C4-2B (cell line): Measurements from ENCODE around the gene EPHB3.

ENCODE experiments used
- ZFX ChIP-seq: fragments of 450-650 bp; IDR thresholded peaks from 2 replicates; pipeline ENCODE4 v1.6.1; 2017
- TF ChIP-seq, protein P1 (sequence below): fragments of 450-650 bp; conservative IDR thresholded peaks from 2 replicates; pipeline ENCODE4 v1.5.1; 2017; ENCODE audit warnings: mild to moderate bottlenecking

DNA sequence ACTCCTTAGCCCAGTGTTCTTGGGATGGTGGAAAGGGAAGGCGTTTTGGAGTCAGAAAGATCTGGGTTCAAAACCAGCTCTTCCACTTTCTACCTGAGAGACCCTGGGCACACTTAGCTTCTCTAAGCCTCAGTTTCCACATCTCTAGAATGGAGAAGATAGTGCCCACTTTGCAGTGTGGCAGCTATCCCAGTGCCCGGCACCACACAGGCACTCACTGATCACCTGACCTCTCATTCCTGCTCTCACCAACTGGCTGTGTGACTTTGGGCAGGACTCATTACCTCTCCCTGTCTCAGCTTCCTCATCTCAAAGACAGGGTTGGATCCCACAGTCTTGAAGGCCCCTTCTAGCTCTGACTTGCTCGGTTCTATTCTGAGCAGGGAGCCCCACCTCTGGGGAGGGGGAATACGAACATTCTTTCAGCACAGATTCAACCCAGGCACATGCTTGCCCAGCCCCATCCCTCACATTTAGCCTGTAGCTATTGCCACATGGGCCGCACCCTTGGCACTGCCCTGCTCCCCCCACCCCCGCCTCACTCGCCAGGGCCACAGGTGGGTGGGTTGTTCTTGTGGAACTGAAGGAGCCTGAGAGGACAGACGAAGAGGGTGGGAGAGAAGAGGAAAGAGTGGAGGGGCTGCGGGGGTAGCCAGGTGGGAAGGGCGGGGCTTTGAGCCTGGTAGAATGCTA, 39.2 kb downstream of the EPHB3 start:
- TF ChIP-seq, protein P1, sequence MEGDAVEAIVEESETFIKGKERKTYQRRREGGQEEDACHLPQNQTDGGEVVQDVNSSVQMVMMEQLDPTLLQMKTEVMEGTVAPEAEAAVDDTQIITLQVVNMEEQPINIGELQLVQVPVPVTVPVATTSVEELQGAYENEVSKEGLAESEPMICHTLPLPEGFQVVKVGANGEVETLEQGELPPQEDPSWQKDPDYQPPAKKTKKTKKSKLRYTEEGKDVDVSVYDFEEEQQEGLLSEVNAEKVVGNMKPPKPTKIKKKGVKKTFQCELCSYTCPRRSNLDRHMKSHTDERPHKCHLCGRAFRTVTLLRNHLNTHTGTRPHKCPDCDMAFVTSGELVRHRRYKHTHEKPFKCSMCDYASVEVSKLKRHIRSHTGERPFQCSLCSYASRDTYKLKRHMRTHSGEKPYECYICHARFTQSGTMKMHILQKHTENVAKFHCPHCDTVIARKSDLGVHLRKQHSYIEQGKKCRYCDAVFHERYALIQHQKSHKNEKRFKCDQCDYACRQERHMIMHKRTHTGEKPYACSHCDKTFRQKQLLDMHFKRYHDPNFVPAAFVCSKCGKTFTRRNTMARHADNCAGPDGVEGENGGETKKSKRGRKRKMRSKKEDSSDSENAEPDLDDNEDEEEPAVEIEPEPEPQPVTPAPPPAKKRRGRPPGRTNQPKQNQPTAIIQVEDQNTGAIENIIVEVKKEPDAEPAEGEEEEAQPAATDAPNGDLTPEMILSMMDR = no peak
- TF ChIP-seq ZFX = no peak
